OCI-LY1 (cell line): ENCODE data around the gene GLS.

Source experiments
- EZH2 ChIP-seq: fragments of 200-600 bp; sonication (generic), shearing (Covaris generic); IDR thresholded peaks from 2 replicates; pipeline ENCODE4 v1.8.0; 2017; ENCODE audit warnings: borderline replicate concordance, mixed run types, mild to moderate bottlenecking, antibody characterized with exemption, low read length, moderate library complexity, mixed read lengths
- TF ChIP-seq, protein P1 (sequence below): fragments of 200-600 bp; sonication (generic), shearing (Covaris generic); IDR thresholded peaks from 2 replicates; pipeline ENCODE4 v1.5.1; 2017; ENCODE audit warnings: mild to moderate bottlenecking, antibody characterized with exemption, low read length, moderate library complexity, mixed read lengths

DNA sequence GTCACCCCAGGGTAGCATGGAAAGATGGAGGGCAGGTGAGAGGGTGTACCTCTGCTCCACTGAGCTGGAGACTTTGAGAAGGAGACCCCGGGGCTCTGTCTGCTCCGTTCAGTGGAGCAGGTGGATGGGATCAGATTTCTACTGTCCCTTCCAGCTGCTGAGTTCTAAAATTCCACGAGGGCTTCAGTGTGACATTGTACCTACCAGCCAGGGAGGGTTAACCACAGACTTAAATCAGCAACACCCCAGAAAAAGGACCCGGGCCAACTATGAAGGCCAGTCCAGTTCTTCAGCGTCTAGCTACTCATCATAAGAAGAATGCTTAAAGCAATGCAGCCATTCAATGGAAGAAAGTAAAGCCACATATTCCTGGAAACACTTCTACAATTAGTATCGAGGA is 109.5 kb downstream of the GLS start:
- TF ChIP-seq, protein P1, sequence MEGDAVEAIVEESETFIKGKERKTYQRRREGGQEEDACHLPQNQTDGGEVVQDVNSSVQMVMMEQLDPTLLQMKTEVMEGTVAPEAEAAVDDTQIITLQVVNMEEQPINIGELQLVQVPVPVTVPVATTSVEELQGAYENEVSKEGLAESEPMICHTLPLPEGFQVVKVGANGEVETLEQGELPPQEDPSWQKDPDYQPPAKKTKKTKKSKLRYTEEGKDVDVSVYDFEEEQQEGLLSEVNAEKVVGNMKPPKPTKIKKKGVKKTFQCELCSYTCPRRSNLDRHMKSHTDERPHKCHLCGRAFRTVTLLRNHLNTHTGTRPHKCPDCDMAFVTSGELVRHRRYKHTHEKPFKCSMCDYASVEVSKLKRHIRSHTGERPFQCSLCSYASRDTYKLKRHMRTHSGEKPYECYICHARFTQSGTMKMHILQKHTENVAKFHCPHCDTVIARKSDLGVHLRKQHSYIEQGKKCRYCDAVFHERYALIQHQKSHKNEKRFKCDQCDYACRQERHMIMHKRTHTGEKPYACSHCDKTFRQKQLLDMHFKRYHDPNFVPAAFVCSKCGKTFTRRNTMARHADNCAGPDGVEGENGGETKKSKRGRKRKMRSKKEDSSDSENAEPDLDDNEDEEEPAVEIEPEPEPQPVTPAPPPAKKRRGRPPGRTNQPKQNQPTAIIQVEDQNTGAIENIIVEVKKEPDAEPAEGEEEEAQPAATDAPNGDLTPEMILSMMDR = no peak
- TF ChIP-seq EZH2 = no peak
